Endothelial cell of umbilical vein (primary cell): ENCODE results near the gene TPP1. TPM values are rescaled to one million over a fixed set of nuclear protein-coding genes. Genes with fewer than 3 reads are reported as not detected.

Experiments
- BruUV-seq: library from RNA; stranded (reverse); fragments of 400-500 nt; replicated peaks from 2 replicates; lab custom pipeline; 2021; lab: Mats Ljungman, UMichigan
- CTCF ChIA-PET: fragments of 300-600, 350-600 bp; sonication (Branson Sonifier 250); formaldehyde crosslinking; loops from one replicate; lab custom pipeline; 2021; ENCODE audit warnings: antibody characterized with exemption, inconsistent platforms; lab: Charles Lee
- POLR2A ChIA-PET: fragments of 300-600, 350-600 bp; sonication (Branson Sonifier 250); formaldehyde crosslinking; loops from one replicate; lab custom pipeline; 2021; ENCODE audit warnings: antibody characterized with exemption, inconsistent platforms; lab: Charles Lee
- DNase-seq: peaks from one replicate; pipeline ENCODE4 v3.0.0-alpha.2; 2011; ENCODE audit warnings: low read depth, low spot score
- FAIRE-seq: peaks from 2 replicates; lab custom pipeline; 2011; peaks lifted over from hg19 to GRCh38; lab: Jason Lieb, UNC
- H2AFZ ChIP-seq: 2 replicates; pipeline ENCODE4 v1.6.0; 2012; ENCODE audit warnings: low read depth, low read length, control low read depth, inconsistent platforms
- H3K27ac ChIP-seq: 2 replicates; pipeline ENCODE4 v1.5.1; 2011; ENCODE audit warnings: low read depth, mild to moderate bottlenecking, control low read depth, low read length, moderate library complexity; ENCODE audit not compliant: insufficient read depth
- H3K27me3 ChIP-seq, 2 experiments: 2 replicates each; pipeline versions ENCODE4 v1.6.0 to v1.6.1; 2011; ENCODE audit warnings: low read length in 2 of 2, mixed read lengths in 1 of 2; ENCODE audit not compliant: control insufficient read depth in 2 of 2, insufficient read depth in 2 of 2
- H3K36me3 ChIP-seq, 2 experiments: 2 replicates in 1 of 2; 3 replicates in 1 of 2; pipeline ENCODE4 v1.5.1; 2011; ENCODE audit warnings: low read length in 2 of 2, mild to moderate bottlenecking in 1 of 2, moderate library complexity in 1 of 2; ENCODE audit not compliant: control insufficient read depth in 2 of 2, insufficient read depth in 2 of 2; ENCODE audit errors: extremely low read depth in 1 of 2
- H3K4me1 ChIP-seq: 3 replicates; pipeline ENCODE4 v1.5.1; 2011; ENCODE audit warnings: mild to moderate bottlenecking, low read length; ENCODE audit not compliant: control insufficient read depth, insufficient read depth; ENCODE audit errors: extremely low read depth
- H3K4me2 ChIP-seq: 2 replicates; pipeline ENCODE4 v1.6.1; 2011; ENCODE audit warnings: low read length, control low read depth, mixed read lengths; ENCODE audit not compliant: insufficient read depth
- H3K4me3 ChIP-seq, 3 experiments: fragments of 200-600 bp in 1 of 3; sonication (generic), shearing (Covaris generic) in 1 of 3; replicated peaks in 1 of 3; 2 replicates each; pipeline ENCODE4 v1.5.1; 2011 to 2016; ENCODE audit warnings: control low read depth in 3 of 3, low read length in 3 of 3, mild to moderate bottlenecking in 2 of 3, inconsistent platforms in 1 of 3, low read depth in 1 of 3, moderate library complexity in 1 of 3; ENCODE audit not compliant: insufficient read depth in 1 of 3
- H3K79me2 ChIP-seq: 2 replicates; pipeline ENCODE4 v1.6.0; 2012; ENCODE audit warnings: low read length, inconsistent platforms; ENCODE audit not compliant: control insufficient read depth, insufficient read depth
- H3K9ac ChIP-seq: replicated peaks from 2 replicates; pipeline ENCODE3; 2011; ENCODE audit warnings: low read length, control low read depth; ENCODE audit not compliant: insufficient read depth; ENCODE audit errors: extremely low read depth
- H3K9me1 ChIP-seq: replicated peaks from 3 replicates; pipeline ENCODE4 v1.6.0; 2011; ENCODE audit warnings: mild to moderate bottlenecking, low read length; ENCODE audit not compliant: control insufficient read depth, insufficient read depth; ENCODE audit errors: extremely low read depth
- H3K9me3 ChIP-seq: replicated peaks from 2 replicates; pipeline ENCODE4 v1.5.1; 2012; ENCODE audit warnings: low read length, inconsistent platforms; ENCODE audit not compliant: control insufficient read depth, insufficient read depth
- H4K20me1 ChIP-seq: replicated peaks from 2 replicates; pipeline ENCODE3; 2011; ENCODE audit warnings: mild to moderate bottlenecking, low read length; ENCODE audit not compliant: control insufficient read depth, insufficient read depth; ENCODE audit errors: extremely low read depth
- EZH2 ChIP-seq: IDR thresholded peaks from 2 replicates; pipeline ENCODE4 v1.6.1; 2012; ENCODE audit warnings: borderline replicate concordance, low read depth, mild to moderate bottlenecking, moderate library complexity, low read length, inconsistent platforms; ENCODE audit not compliant: severe bottlenecking
- FOS ChIP-seq: IDR thresholded peaks from 2 replicates; pipeline ENCODE4 v1.6.1; 2011; ENCODE audit warnings: mild to moderate bottlenecking, low read length, moderate library complexity, borderline replicate concordance; ENCODE audit not compliant: insufficient read depth
- GATA2 ChIP-seq: IDR thresholded peaks from 2 replicates; pipeline ENCODE4 v1.7.0; 2011; ENCODE audit warnings: low read depth, mild to moderate bottlenecking, moderate library complexity, mixed read lengths, low read length; ENCODE audit not compliant: insufficient read length, insufficient read depth
- JUN ChIP-seq: IDR thresholded peaks from 2 replicates; pipeline ENCODE4 v1.6.1; 2011; ENCODE audit warnings: borderline replicate concordance, low read depth; ENCODE audit not compliant: insufficient read length, insufficient read depth
- MYC ChIP-seq: IDR thresholded peaks from one replicate; pipeline ENCODE4 v1.6.1; 2011; ENCODE audit warnings: mild to moderate bottlenecking, low read depth, low read length
- POLR2A ChIP-seq: IDR thresholded peaks from 2 replicates; pipeline ENCODE4 v1.6.1; 2012; ENCODE audit warnings: low read depth, mild to moderate bottlenecking, control low read depth, low read length
- POLR2AphosphoS5 ChIP-seq: IDR thresholded peaks from 2 replicates; pipeline ENCODE4 v1.6.1; 2012; ENCODE audit warnings: low read depth, mild to moderate bottlenecking, control low read depth, low read length, moderate library complexity; ENCODE audit not compliant: insufficient read depth
- dilution Hi-C: fragments of 300-500 bp; cut with MboI; formaldehyde crosslinking; loops from one replicate; pipeline ENCODE4 v1.15.0; 2019; ENCODE audit warnings: low sequenced_read_pairs; ENCODE audit not compliant: extremely low pct_ligation_motif_present
- intact Hi-C: fragments of 100-400 bp; cut with micrococcal nuclease; formaldehyde crosslinking; loops from one replicate; pipeline ENCODE4 v1.10.0; 2022
- polyA plus RNA-seq, 4 experiments: library from polyadenylated mRNA; depleted of rRNA in 3 of 4; stranded (reverse) in 3 of 4; unstranded in 1 of 4; fragments of >200 nt; gene quantifications; 2 replicates each; pipeline versions ENCODE4 v1.2.1 to v1.2.3, GENCODE V29; 2011 to 2012; ENCODE audit warnings: missing spikeins in 1 of 4
- total RNA-seq: library from RNA; stranded (reverse); gene quantifications from 2 replicates; pipeline ENCODE4 v1.2.3, GENCODE V29; 2021
- TF ChIP-seq, protein P1 (sequence below): IDR thresholded peaks from 2 replicates; pipeline ENCODE4 v1.6.1; 2011; ENCODE audit not compliant: insufficient read depth, insufficient read length
- TF ChIP-seq, protein P2 (sequence below), 2 donors: IDR thresholded peaks; 1 replicate in 1 of 2; 2 replicates in 1 of 2; pipeline ENCODE4 v1.5.1; 2011; ENCODE audit warnings: low read length in 2 of 2, mild to moderate bottlenecking in 2 of 2, moderate library complexity in 2 of 2, control low read depth in 1 of 2, inconsistent platforms in 1 of 2, low read depth in 1 of 2; ENCODE audit not compliant: insufficient read depth in 1 of 2; ENCODE audit errors: extremely low read depth in 1 of 2

Gene TPP1
- total and polyA plus RNA-seq, 2 donors (not counting 3 experiments of a cell fraction or from before 2014, with no cell fraction given): 124 to 224 TPM

DNA sequence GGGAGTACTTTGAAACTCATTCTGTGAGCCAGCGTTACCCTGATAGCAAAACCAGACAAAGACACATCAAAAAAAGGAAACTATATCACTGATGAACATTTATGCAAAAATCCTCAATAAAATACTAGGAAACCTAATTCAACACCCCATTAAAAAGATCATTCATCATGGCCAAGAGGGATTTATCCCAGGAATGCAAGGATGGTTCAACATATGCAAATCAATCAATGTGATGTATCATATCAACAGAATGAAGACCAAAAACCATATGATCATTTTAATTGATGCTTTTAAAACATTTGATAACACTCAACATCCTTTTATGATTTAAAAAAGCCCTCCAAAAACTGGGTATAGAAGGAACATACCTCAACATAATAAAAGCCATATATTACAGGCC, 35.6 kb downstream of the TPP1 start:
- peaks cover 0 to 2% of the 10 kb centered on the region in 2 experiments for H3K36me3 ChIP-seq
- FAIRE-seq (no peak), DNase-seq (no peak)
- intact Hi-C loops (no loop called here), dilution Hi-C loops (no loop called here)
- no peak overlapping the region for H3K4me3 ChIP-seq
- no peak overlapping the region for H2AFZ ChIP-seq
- no peaks in the 10 kb centered on the region for H3K9me1 ChIP-seq
- no peaks in the 10 kb centered on the region for H3K79me2 ChIP-seq
- H3K27ac ChIP-seq: no peak overlapping the region
- no peaks in the 10 kb centered on the region for H4K20me1 ChIP-seq
- H3K27me3 ChIP-seq: no peaks in the 10 kb centered on the region
- TF ChIP-seq JUN: no peak
- no peak for TF ChIP-seq MYC
- TF ChIP-seq POLR2A: no peak
- TF ChIP-seq POLR2AphosphoS5: no peak
- no peak for TF ChIP-seq GATA2
- no peak overlapping the region for H3K9ac ChIP-seq
- H3K4me1 ChIP-seq: peaks cover 2% of the 10 kb centered on the region
- H3K4me2 ChIP-seq: no peak overlapping the region
- no TSS peak for BruUV-seq
- ChIA-PET CTCF (no interaction called here), POLR2A (no interaction called here)
- no peaks in the 10 kb centered on the region for H3K9me3 ChIP-seq

DNA sequence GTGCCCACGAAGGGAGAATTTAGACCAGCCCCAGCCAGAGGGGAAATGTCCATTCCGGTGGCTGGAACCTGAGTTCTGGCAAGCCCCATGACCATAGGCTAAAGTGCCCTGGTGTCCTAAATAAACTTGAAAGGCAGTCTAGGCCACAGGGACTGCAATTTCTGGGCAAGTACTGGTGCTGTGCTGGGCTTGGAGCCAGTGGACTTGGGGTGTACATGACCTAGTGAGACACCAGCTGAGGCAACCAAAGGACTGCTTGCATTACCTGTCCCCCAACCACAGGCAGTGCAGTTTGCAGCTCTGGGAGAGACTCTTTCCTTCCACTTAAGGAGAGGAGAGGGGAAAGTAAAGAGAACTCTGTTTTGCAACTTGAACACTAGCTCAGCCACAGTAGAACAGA, 39.5 kb downstream of the TPP1 start:
- intact Hi-C loops: no loop called here
- Histone ChIP-seq H4K20me1 (no peaks in the 10 kb centered on the region), H3K27ac (no peak overlapping the region), H3K4me2 (no peak overlapping the region), H3K36me3 (peaks cover 0 to 2% of the 10 kb centered on the region in 2 experiments), H3K4me3 (no peak overlapping the region), H3K27me3 (no peaks in the 10 kb centered on the region), H2AFZ (no peak overlapping the region), H3K4me1 (peaks cover 32% of the 10 kb centered on the region), H3K9ac (no peak overlapping the region), H3K9me3 (no peaks in the 10 kb centered on the region), H3K79me2 (no peaks in the 10 kb centered on the region), H3K9me1 (no peaks in the 10 kb centered on the region)
- TF ChIP-seq, protein P1, sequence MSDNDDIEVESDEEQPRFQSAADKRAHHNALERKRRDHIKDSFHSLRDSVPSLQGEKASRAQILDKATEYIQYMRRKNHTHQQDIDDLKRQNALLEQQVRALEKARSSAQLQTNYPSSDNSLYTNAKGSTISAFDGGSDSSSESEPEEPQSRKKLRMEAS: no peak
- no peak for TF ChIP-seq EZH2
- no peak for TF ChIP-seq GATA2
- TF ChIP-seq, protein P2, sequence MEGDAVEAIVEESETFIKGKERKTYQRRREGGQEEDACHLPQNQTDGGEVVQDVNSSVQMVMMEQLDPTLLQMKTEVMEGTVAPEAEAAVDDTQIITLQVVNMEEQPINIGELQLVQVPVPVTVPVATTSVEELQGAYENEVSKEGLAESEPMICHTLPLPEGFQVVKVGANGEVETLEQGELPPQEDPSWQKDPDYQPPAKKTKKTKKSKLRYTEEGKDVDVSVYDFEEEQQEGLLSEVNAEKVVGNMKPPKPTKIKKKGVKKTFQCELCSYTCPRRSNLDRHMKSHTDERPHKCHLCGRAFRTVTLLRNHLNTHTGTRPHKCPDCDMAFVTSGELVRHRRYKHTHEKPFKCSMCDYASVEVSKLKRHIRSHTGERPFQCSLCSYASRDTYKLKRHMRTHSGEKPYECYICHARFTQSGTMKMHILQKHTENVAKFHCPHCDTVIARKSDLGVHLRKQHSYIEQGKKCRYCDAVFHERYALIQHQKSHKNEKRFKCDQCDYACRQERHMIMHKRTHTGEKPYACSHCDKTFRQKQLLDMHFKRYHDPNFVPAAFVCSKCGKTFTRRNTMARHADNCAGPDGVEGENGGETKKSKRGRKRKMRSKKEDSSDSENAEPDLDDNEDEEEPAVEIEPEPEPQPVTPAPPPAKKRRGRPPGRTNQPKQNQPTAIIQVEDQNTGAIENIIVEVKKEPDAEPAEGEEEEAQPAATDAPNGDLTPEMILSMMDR (IDR thresholded peaks at IDR 0.05; ENCODE audit: extremely low read depth in 1 of 2, insufficient read depth in 1 of 2, low read depth in 1 of 2, low read length in 2 of 2): no peak
- no peak for TF ChIP-seq MYC
- TF ChIP-seq JUN: no peak
- TF ChIP-seq POLR2AphosphoS5: no peak
- no peak for TF ChIP-seq POLR2A
- no peak for TF ChIP-seq FOS
- POLR2A ChIA-PET: no interaction called here
- no peak for DNase-seq
- dilution Hi-C loops: no loop called here
- CTCF ChIA-PET: interaction anchor here (0.9 to 1.8 kb wide), 4 partner anchors 8 to 48 kb away, joined by 3 to 5 read pairs (median 4); no protein-coding TSS in a partner anchor
- BruUV-seq: no TSS peak
- no peak for FAIRE-seq
